Nephron progenitor cell (in vitro differentiated cells): Measurements from ENCODE around the gene FMO1.
"Not testable (repeated sequence)": the region's sequence is repeated elsewhere in the genome, so short reads cannot be mapped to it uniquely, and the experiment has no call there.

Experiments used
- DNase-seq: peaks from one replicate; pipeline ENCODE4 v3.0.0; 2021
- H3K27ac Mint-ChIP-seq: 2 replicates; pipeline ENCODE4 v1.8.0; 2021; ENCODE audit warnings: mild to moderate bottlenecking, moderate library complexity, mixed read lengths
- H3K27me3 Mint-ChIP-seq: 2 replicates; pipeline ENCODE4 v1.8.0; 2021; ENCODE audit warnings: mild to moderate bottlenecking, low read depth, mixed read lengths; ENCODE audit not compliant: poor library complexity
- H3K36me3 Mint-ChIP-seq: 2 replicates; pipeline ENCODE4 v1.8.0; 2021; ENCODE audit warnings: low read depth, mixed read lengths
- H3K4me1 Mint-ChIP-seq: 2 replicates; pipeline ENCODE4 v1.8.0; 2021; ENCODE audit warnings: mixed read lengths
- H3K4me3 Mint-ChIP-seq: 2 replicates; pipeline ENCODE4 v1.8.0; 2021; ENCODE audit warnings: mild to moderate bottlenecking, moderate library complexity, mixed read lengths
- H3K9me3 Mint-ChIP-seq: 2 replicates; pipeline ENCODE4 v1.8.0; 2021; ENCODE audit warnings: mild to moderate bottlenecking, moderate library complexity, mixed read lengths
- TF ChIP-seq, protein P1 (sequence below): fragments of 200-600 bp; sonication (generic); IDR thresholded peaks from 2 replicates; pipeline ENCODE4 v1.5.0; 2021; ENCODE audit warnings: antibody characterized with exemption

FMO1 gene

DNA sequence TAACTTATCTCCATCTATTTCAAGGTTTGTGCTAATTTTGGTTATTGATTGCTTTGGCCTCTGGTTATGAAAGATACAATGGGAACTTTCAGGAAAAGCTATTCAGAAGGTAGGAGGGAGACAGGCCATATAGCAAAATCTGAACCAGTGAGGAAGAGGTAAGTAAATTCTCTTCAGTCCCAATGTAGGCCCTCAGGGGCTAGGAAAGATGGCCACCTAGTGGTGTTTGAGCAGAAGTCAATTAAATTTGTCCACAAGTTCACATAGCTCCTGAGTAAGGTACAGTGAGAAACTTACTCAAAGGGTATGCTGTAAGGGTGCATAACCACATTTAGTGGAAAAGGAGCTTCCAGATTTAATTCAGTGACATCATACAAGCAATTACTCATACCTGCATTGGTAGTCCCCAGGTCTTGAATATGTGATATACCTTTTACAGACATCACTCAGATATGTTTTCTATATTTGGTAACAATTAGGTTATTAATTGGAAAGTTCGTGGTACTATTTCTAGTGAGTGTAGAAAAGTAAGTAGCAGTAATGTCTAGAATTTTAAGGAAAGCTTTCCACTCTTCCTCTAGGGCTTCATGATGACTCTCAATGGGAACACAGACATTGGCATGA is 21.4 kb upstream of the FMO1 start:
- no peaks in the 10 kb centered on the region for H3K36me3 Mint-ChIP-seq
- TF ChIP-seq, protein P1, sequence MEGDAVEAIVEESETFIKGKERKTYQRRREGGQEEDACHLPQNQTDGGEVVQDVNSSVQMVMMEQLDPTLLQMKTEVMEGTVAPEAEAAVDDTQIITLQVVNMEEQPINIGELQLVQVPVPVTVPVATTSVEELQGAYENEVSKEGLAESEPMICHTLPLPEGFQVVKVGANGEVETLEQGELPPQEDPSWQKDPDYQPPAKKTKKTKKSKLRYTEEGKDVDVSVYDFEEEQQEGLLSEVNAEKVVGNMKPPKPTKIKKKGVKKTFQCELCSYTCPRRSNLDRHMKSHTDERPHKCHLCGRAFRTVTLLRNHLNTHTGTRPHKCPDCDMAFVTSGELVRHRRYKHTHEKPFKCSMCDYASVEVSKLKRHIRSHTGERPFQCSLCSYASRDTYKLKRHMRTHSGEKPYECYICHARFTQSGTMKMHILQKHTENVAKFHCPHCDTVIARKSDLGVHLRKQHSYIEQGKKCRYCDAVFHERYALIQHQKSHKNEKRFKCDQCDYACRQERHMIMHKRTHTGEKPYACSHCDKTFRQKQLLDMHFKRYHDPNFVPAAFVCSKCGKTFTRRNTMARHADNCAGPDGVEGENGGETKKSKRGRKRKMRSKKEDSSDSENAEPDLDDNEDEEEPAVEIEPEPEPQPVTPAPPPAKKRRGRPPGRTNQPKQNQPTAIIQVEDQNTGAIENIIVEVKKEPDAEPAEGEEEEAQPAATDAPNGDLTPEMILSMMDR: peak; percentile 84
- H3K27me3 Mint-ChIP-seq: no peaks in the 10 kb centered on the region
- H3K27ac Mint-ChIP-seq: no peak overlapping the region
- peaks cover 27% of the 10 kb centered on the region for H3K4me1 Mint-ChIP-seq
- DNase-seq: peak; percentile 39
- H3K4me3 Mint-ChIP-seq: no peak overlapping the region
- H3K9me3 Mint-ChIP-seq: no peaks in the 10 kb centered on the region

DNA sequence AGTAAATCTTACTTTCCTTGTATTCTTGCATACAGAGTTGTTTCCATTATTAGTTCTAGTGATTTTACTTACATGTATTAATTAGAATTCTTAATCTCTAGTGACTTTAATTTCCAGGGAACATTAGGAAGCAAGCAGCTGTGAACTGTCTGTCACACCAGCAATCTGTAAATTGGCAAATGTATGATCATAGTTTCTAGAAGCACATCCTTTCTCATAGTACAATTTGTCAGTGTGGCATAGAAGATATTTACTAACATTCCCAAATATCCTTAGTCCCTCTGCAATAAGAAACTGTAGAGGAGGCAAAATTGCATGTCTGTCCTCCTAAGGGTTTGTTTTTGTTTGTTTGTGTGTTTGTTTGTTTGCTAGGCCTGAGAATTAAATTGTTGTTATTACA is 17.0 kb upstream of the FMO1 start:
- no peaks in the 10 kb centered on the region for H3K36me3 Mint-ChIP-seq
- TF ChIP-seq, protein P1: no peak
- no peak for DNase-seq
- no peak overlapping the region for H3K4me3 Mint-ChIP-seq
- H3K4me1 Mint-ChIP-seq: no peaks in the 10 kb centered on the region
- H3K27ac Mint-ChIP-seq: no peak overlapping the region
- peaks cover 6% of the 10 kb centered on the region for H3K9me3 Mint-ChIP-seq
- no peaks in the 10 kb centered on the region for H3K27me3 Mint-ChIP-seq

DNA sequence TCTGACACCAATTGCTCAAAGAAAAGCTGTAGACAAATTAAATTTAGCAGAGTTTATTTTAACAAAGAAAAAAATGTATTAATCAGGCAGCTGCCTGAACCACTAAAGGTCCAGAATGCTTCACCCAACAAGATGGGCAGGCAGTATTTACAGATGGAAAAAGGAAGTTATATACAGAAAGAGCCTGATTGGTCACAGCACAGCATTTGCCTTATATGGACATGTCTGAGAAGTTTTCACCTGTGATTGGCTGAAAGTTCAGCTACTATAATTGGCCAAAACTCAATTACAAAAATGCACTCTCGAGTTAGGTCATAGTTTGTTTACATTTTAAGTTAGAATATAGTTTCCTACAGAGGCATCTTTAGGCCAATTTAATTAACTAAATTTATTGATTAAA is 15.1 kb upstream of the FMO1 start:
- Mint-ChIP-seq H3K9me3 (peaks cover 10% of the 10 kb centered on the region), H3K27ac (no peak overlapping the region), H3K4me1 (no peaks in the 10 kb centered on the region), H3K27me3 (no peaks in the 10 kb centered on the region), H3K4me3 (no peak overlapping the region), H3K36me3 (no peaks in the 10 kb centered on the region)
- no peak for DNase-seq
- TF ChIP-seq, protein P1: no peak

DNA sequence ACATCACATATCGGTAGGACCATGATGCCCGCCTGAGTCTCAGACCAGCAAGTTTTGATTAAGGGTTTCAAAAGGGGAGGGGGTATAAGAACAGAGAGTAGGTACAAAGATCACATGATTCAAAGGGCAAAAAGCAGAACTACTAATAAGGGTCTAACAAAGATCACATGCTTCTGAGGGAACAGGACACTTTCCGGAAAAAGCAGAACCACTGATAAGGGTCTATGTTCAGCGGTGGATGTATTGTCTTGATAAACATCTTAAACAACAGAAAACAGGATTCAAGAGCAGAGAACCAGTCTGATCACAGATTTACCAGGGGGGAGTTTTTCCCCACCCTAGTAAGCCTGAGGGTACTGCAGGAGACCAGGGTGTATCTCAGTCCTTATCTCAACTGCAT is 12.1 kb upstream of the FMO1 start:
- H3K27me3 Mint-ChIP-seq, H3K4me3 Mint-ChIP-seq, H3K4me1 Mint-ChIP-seq, H3K36me3 Mint-ChIP-seq, H3K27ac Mint-ChIP-seq, DNase-seq: not testable (repeated sequence)
- H3K9me3 Mint-ChIP-seq: peaks cover 39% of the 10 kb centered on the region

DNA sequence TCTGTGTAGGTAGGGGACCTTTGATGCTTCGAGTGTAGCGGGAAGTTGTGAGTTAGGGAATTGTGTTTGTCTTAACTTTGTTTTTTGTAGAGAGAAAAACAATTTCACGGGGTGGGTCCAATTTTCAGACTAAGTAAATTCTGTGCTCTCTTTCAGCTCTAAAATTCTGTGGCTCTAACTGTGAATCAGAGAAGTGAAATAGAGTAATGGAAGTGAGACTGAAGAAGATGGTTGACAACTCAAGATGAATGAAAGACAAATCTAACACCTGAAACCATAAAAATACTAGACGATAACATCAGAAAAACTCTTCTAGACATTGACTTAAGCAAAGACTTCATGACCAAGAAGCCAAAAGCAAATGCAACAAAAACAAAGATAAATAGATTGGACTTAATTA is 4.4 kb upstream of the FMO1 start:
- Mint-ChIP-seq H3K27ac (no peak overlapping the region), H3K4me1 (no peaks in the 10 kb centered on the region), H3K4me3 (no peak overlapping the region), H3K27me3 (peaks cover 22% of the 10 kb centered on the region), H3K9me3 (peaks cover 26% of the 10 kb centered on the region), H3K36me3 (no peaks in the 10 kb centered on the region)
- TF ChIP-seq, protein P1: no peak
- no peak for DNase-seq

DNA sequence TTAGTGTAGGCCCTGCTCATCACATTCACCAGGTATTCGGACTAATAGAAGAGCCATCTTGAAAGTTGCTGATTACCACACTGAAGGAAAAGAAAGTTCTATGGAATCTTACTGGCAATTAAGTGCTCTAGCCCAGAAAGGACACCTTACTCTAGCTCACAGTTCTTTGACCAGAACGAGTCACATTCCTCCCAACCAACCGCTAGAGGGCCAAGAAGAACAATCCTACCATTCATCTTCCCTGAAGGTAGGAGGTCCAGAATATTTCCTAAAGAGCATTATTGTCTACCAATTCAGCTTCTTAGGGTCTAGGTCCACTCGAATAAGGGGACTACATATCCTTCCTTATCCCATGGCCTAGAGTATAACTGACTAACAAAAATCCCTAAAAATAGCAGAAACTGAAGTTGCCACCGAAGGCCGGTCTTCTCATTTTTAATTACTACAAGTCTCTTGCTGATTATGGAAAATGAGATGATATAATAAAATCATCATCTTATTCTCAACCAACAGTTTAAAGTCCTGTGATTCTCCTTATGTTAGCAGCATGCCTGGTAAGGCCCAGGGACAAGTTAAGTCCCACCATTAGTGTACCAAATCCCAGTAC is 2.7 kb upstream of the FMO1 start:
- peak; percentile 23 for DNase-seq
- Mint-ChIP-seq H3K4me3 (no peak overlapping the region), H3K27me3 (peaks cover 25% of the 10 kb centered on the region), H3K9me3 (peaks cover 11% of the 10 kb centered on the region), H3K27ac (no peak overlapping the region), H3K36me3 (no peaks in the 10 kb centered on the region), H3K4me1 (no peaks in the 10 kb centered on the region)
- TF ChIP-seq, protein P1: peak; percentile 73
